Muscle of back (tissue), 11 donors: ENCODE results near the gene CAMK2D. TPM values are rescaled to one million over a fixed set of nuclear protein-coding genes. Genes with fewer than 3 reads are reported as not detected.

Experiments
- DNase-seq, 3 donors: peaks; one replicate each; pipeline versions ENCODE4 v3.0.0 to v3.0.0-alpha.2; 2013
- polyA plus RNA-seq, 10 donors: library from polyadenylated mRNA; unstranded; fragments of 120-200 nt; gene quantifications; one replicate each; pipeline ENCODE4 v1.2.1, GENCODE V29; 2013; ENCODE audit not compliant: insufficient read length in 10 of 10

Gene CAMK2D
- polyA plus RNA-seq, 10 donors = 119 to 227 (median 177) TPM

DNA sequence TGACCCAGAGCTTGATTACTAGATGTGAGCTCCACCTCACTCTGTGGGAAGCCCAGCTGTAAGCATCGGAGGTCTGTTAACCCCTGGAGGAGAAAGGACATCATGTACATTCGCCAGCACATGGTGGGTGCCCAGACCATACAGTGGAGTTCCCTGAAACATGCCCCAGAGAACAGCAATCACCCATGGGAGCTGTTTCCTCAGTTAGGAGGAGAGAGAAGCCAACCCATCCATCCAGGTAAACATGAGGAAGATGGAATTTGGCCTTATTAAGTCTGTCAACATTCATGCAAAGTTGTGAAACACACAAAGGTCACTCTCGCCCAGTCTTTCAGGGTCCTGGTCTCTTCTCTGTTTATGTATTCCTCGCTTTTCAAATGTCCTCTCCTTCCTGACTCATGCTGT is 357.4 kb downstream of the CAMK2D start:
- no peak for DNase-seq

Other genes starting within 250 kb of the CAMK2D start
- gene ARSJ, start 217.9 kb upstream of the CAMK2D start, polyA plus RNA-seq = 1 to 10 TPM; 5.5 to 8.3 (median 6.1) TPM